Activated T-helper 1 cell treated with anti-CD3 and anti-CD28 coated beads, Interleukin-12 subunit alpha, Interleukin-12 subunit beta, Interleukin-2, Interleukin-4 antibody, amounts not matched to agents 30 ng/mL and 10 ng/mL and 1 ng/mL, durations not matched to agents 14 hours and 24 hours and 36 hours (primary cell): ENCODE measurements around the gene DEFB129. TPM values are rescaled to one million over a fixed set of nuclear protein-coding genes. Genes with fewer than 3 reads are reported as not detected.

Experiments used
- DNase-seq: peaks from one replicate; pipeline ENCODE4 v3.0.0; 2021; ENCODE audit warnings: low spot score
- H3K27ac Mint-ChIP-seq: one replicate; pipeline ENCODE4 v1.8.0; 2021; ENCODE audit warnings: mild to moderate bottlenecking, mixed read lengths
- H3K27me3 Mint-ChIP-seq: one replicate; pipeline ENCODE4 v1.8.0; 2022; ENCODE audit warnings: mild to moderate bottlenecking, moderate library complexity, mixed read lengths; ENCODE audit not compliant: insufficient read depth
- H3K36me3 Mint-ChIP-seq: one replicate; pipeline ENCODE4 v1.8.0; 2021; ENCODE audit warnings: low read depth, mixed read lengths
- H3K4me1 Mint-ChIP-seq: one replicate; pipeline ENCODE4 v1.8.0; 2021; ENCODE audit warnings: low read depth, mixed read lengths
- H3K4me3 Mint-ChIP-seq: one replicate; pipeline ENCODE4 v1.8.0; 2021; ENCODE audit warnings: mild to moderate bottlenecking, moderate library complexity, mixed read lengths
- H3K9me3 Mint-ChIP-seq: one replicate; pipeline ENCODE4 v1.8.0; 2021; ENCODE audit warnings: mixed read lengths
- intact Hi-C: fragments of 100-400 bp; cut with micrococcal nuclease; formaldehyde crosslinking; loops from one replicate; pipeline ENCODE4 v1.15.1; 2024
- total RNA-seq: library from RNA; stranded (reverse); gene quantifications from 2 replicates; pipeline ENCODE4 v1.2.3, GENCODE V29; 2022

The DEFB129 gene
- total RNA-seq, 1 donor from 2014 or later = not detected

DNA sequence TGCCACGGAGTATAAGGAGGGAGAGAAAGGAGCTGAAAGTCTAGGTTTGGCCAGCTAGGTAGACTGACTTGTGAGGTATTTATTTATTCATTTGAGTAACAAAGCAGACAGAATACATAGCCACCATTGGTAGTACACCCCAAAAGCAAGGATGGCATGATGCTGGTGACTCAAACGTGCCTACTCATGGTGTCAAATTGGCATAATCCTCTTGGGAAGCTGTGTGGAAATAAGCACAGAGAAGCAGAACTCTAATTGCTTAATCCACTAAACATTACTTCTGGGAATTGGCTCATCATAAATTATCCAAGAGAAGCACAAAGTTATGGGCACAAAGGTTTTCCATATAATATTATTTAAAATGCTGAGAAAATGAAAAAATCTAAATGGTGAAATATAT, 32.9 kb downstream of the DEFB129 start:
- intact Hi-C loops = no loop called here
- Mint-ChIP-seq H3K27me3 (peaks cover 8% of the 10 kb centered on the region), H3K36me3 (no peaks in the 10 kb centered on the region), H3K9me3 (no peaks in the 10 kb centered on the region), H3K27ac (no peak overlapping the region), H3K4me3 (no peak overlapping the region), H3K4me1 (peaks cover 15% of the 10 kb centered on the region)
- DNase-seq = no peak

DNA sequence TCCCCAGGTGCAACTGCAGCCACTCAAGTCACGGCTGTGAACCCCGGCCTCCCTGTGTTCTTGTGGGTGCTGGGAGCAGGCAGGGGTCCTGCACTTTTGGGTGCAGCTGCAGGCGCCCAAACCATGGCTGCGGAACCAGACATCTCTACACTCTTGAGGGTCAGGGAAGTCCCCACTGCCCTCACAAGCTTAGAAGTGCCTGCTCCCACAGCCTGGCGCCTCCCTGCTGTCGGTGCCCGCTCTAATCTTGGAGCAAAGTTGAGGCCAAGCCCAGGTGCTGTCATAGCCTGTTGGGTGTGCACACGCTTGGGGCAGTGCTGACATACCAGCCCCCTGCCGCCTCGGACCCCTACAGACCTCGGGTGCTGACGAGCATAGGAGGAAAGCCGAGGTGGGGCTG, 36.6 kb downstream of the DEFB129 start:
- intact Hi-C loops = no loop called here
- peaks cover 17% of the 10 kb centered on the region for H3K4me1 Mint-ChIP-seq
- no peaks in the 10 kb centered on the region for H3K36me3 Mint-ChIP-seq
- no peak overlapping the region for H3K27ac Mint-ChIP-seq
- DNase-seq = no peak
- H3K27me3 Mint-ChIP-seq = peaks cover 23% of the 10 kb centered on the region
- H3K4me3 Mint-ChIP-seq = no peak overlapping the region
- H3K9me3 Mint-ChIP-seq = no peaks in the 10 kb centered on the region

DNA sequence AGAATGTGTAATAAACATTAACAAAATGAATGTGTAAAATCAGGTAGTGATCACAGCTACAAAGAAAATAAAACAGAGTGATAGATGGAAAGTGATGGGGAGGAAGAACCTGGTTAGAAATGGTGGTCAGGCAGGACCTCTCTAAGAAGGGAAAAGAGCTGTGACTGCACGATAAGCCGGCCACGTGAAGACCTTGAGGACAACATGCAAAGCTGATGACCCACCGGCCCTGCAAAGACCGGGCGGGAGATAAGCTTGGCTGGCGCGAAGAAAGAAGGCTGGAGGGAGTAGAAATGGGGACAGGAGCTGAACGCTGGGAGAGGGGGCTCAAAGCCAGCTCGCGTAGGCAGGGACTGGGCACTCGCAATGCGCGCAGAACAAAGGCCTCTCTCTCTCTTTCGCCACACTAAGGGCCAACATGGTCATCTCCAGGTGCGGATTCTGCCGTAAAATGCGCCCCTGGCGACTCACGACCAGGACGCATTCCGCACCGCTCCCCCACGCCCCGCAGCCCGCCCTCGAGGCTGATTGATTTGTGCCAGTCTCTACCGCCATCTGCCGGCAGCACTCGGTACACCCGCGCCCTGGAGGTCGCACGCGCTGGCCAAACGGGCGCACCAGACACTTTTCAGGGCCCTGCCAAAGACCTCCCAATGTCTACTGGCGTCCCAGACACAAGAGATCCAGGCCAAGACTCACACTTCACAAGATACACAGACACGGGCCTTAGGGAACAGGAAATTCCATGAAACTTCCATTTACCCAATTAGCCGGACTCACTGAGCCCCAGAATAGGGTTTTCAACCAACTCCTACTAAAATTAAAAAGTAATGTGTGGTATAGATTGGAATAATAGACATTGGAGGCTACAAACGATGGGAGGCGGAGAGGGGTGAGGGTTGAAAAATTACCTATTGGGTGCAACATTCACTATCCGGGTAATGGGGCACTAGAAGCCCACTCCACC, 39.8 kb downstream of the DEFB129 start:
- Mint-ChIP-seq H3K27me3 (peaks cover 19% of the 10 kb centered on the region), H3K36me3 (no peaks in the 10 kb centered on the region), H3K9me3 (no peaks in the 10 kb centered on the region), H3K4me1 (peaks cover 11% of the 10 kb centered on the region), H3K4me3 (peak overlapping the region; percentile 76), H3K27ac (peak overlapping the region; percentile 68)
- intact Hi-C loops = loop anchor here (1.0 to 5.0 kb wide), 5 partner anchors 29 to 145 kb away; no protein-coding TSS in a partner anchor
- peak; percentile 78 for DNase-seq

DNA sequence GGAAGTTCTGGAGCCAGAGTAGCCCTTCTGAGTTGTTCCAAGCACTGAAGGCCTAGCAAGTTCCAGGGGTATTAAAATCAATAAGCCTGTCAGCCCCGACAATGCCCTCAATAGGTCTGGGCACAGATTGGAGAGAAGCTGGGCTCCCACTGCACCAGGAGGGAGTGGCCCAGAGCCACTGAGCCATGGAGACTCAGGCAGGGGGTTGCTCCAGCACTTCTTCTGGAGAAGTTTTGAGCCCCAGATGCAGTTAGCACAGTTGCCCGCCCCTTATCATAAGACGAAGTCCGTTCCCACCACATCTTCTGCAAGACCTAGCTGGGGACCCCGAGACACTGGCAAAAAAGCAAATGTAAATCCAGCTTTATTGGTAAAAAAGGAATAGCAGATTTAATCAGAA, 43.5 kb downstream of the DEFB129 start:
- Mint-ChIP-seq H3K36me3 (no peaks in the 10 kb centered on the region), H3K4me1 (peaks cover 11% of the 10 kb centered on the region), H3K27me3 (peaks cover 16% of the 10 kb centered on the region), H3K4me3 (no peak overlapping the region), H3K9me3 (no peaks in the 10 kb centered on the region), H3K27ac (no peak overlapping the region)
- DNase-seq = no peak
- intact Hi-C loops = no loop called here

DNA sequence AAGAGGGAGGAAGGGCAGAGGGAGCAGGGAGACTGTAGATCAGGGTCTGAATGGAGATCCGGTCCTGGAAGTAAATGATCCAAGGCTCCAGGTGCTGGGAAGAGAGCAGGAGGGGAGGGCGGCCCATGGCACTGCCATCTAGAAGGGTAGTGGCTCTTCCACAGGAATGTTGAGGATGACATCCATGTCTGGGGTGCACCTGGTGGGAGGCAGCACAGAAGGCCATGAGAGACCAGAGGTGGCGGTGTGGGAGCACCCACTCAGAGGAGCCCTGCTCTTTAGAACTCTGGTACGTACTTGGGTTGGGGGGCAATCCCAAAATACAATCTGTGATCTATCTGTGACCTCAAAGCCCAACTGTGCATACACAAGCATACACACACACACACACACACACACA, 44.0 kb downstream of the DEFB129 start:
- no peak for DNase-seq
- no peak overlapping the region for H3K27ac Mint-ChIP-seq
- H3K4me1 Mint-ChIP-seq = peaks cover 11% of the 10 kb centered on the region
- no peak overlapping the region for H3K4me3 Mint-ChIP-seq
- no peaks in the 10 kb centered on the region for H3K9me3 Mint-ChIP-seq
- H3K36me3 Mint-ChIP-seq = no peaks in the 10 kb centered on the region
- peaks cover 14% of the 10 kb centered on the region for H3K27me3 Mint-ChIP-seq
- intact Hi-C loops = no loop called here

DNA sequence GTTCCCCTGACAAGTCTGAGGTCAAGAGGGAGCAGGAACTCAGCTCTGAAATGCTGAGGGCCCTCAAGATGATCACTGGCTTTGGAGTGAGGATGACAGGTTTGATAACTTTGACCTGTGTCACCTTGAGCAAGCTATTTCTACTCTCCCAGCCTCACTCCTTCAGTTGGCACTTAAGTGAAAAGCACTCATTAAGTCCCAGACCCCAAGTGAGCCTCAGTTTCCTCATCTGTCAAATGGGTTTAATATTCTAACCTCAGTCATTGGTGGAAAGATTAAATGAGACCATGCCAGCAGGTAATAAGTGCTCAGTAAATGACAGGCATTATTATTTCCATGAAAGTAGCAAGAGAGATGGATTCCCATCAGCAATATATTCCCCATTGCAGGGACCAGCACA, 44.5 kb downstream of the DEFB129 start:
- H3K36me3 Mint-ChIP-seq = no peaks in the 10 kb centered on the region
- H3K27ac Mint-ChIP-seq = no peak overlapping the region
- intact Hi-C loops = no loop called here
- peaks cover 11% of the 10 kb centered on the region for H3K27me3 Mint-ChIP-seq
- no peaks in the 10 kb centered on the region for H3K9me3 Mint-ChIP-seq
- no peak overlapping the region for H3K4me3 Mint-ChIP-seq
- no peak for DNase-seq
- peaks cover 7% of the 10 kb centered on the region for H3K4me1 Mint-ChIP-seq

DNA sequence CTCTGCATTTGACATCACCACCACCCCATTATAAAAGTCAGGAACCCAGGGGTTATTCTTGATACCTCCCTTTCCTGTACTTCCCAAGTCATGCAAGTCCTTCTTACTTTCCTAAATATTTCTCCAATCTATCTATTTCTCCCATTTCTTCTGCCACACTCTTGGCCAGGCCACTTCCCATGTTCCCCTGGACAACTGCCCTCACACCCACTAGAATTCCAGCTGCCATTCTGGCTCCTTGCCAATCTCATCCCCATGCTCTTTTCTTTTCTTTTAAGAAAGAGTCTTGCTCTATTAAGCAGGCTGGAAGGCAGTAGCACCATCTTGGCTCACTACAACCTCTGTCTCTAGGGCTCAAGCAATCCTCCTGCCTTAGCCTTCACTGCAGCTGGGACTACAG, 45.7 kb downstream of the DEFB129 start:
- Mint-ChIP-seq H3K4me1 (no peaks in the 10 kb centered on the region), H3K4me3 (no peak overlapping the region), H3K9me3 (no peaks in the 10 kb centered on the region), H3K27me3 (peaks cover 7% of the 10 kb centered on the region), H3K27ac (no peak overlapping the region), H3K36me3 (no peaks in the 10 kb centered on the region)
- intact Hi-C loops = no loop called here
- no peak for DNase-seq

DNA sequence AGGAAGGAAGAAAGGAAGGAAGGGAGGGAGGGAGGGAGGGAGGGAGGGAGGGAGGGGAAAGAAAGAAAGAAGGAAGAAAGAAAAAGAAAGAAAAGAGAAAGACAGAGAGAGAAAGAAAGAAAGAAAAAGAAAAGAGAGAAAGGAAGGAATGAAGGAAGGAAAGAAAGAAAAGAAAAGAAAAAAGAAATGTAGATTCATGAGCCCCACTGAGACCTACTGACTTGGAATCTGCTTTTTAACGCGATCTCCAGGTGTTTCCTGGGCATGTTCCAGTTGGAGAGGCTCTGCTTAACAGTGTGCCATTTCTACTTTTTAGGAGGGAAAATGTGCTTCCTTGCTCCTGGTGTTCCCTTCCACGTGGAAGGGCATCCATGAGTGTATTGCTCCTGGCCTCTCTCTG, 46.8 kb downstream of the DEFB129 start:
- intact Hi-C loops = no loop called here
- H3K4me1 Mint-ChIP-seq = no peaks in the 10 kb centered on the region
- peaks cover 2% of the 10 kb centered on the region for H3K27me3 Mint-ChIP-seq
- no peaks in the 10 kb centered on the region for H3K9me3 Mint-ChIP-seq
- H3K4me3 Mint-ChIP-seq = no peak overlapping the region
- H3K27ac Mint-ChIP-seq = no peak overlapping the region
- no peak for DNase-seq
- peaks cover 5% of the 10 kb centered on the region for H3K36me3 Mint-ChIP-seq

DNA sequence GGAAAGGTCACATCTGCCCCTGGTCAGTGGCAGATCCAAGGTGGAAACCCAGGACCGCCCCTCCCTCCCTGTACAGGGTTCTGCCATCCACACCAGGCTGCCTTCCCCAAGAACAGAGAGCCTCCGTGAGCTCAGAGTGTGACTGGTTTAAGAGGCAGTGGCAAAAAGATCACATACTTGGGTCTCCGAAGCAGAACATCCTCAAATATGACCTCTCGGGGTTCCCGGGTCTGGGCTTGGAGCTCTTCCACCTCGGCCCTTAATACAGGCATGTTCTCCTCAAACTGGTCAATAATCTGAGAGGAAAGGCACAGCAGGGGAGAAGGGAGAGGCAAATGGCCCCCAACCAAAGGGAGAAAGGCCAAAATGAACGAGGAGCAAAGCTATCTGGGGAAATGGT, 48.7 kb downstream of the DEFB129 start:
- H3K36me3 Mint-ChIP-seq = peaks cover 5% of the 10 kb centered on the region

DNA sequence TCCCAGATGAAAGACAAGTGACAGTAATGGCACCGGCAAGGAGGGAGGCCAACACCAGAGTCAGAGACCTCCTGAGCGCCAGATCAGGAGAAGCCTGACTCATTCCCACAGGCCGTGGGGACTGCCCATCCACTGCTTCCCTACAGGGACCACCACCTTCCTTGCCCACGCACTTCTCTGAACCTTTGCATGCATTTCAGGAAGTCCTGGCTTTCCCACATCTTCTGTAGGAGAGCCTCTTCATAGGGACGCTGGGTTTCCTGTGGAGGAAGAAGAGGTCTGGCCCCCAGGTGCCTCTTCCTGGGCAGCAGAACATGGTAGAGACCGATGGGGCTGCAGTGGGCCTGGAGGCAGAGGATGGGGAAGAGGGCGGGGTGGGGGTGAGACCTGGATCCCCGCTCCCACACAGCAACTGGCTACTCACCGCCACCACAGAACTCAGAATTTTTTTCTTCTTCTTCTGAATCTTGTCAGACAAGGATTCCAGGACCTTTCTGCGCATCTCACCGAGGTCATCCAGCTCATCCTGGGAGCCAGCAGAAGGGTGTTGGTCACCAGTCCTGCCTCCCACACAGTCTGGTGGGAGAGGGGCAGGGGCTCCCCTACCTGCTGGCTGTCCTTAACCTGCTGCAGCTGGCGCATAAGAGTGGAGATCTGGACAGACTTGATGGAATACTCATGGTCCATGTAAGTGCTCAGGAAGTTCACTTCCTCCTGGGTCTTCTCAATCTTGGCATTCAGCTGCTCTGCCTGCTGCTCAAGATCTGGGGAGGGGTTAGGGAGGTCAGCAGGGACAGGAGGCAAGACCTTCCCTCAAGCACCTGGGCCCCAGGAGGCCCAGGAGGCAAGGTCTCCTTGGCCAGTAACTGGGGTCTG, 49.8 kb downstream of the DEFB129 start:
- intact Hi-C loops = no loop called here
- H3K27ac Mint-ChIP-seq = no peak overlapping the region
- no peak overlapping the region for H3K4me3 Mint-ChIP-seq
- no peaks in the 10 kb centered on the region for H3K4me1 Mint-ChIP-seq
- peaks cover 7% of the 10 kb centered on the region for H3K36me3 Mint-ChIP-seq
- DNase-seq = no peak
- no peaks in the 10 kb centered on the region for H3K9me3 Mint-ChIP-seq
- H3K27me3 Mint-ChIP-seq = peaks cover 2% of the 10 kb centered on the region

More for the DNA sequence above, 48.7 kb downstream of the DEFB129 start:
- intact Hi-C loops = no loop called here
- Mint-ChIP-seq H3K4me1 (no peaks in the 10 kb centered on the region), H3K27ac (no peak overlapping the region), H3K27me3 (peaks cover 2% of the 10 kb centered on the region), H3K9me3 (no peaks in the 10 kb centered on the region), H3K4me3 (no peak overlapping the region)
- no peak for DNase-seq

DNA sequence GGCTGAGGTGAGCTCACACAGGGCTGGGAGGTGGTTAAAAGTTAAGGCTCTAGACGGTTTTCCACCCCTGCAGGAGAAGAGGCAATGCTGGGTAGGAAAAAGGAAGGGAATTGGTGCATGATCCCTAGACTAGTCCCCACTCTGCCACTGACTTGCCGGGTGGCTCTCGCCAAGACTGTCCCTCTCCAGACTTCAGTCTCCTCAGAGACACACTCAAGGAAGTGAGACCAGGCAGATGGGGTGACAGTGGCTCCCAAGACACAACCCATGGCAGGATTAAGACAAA, 50.4 kb downstream of the DEFB129 start:
- H3K27me3 Mint-ChIP-seq = peaks cover 2% of the 10 kb centered on the region
- no peak overlapping the region for H3K4me3 Mint-ChIP-seq
- no peaks in the 10 kb centered on the region for H3K4me1 Mint-ChIP-seq
- H3K36me3 Mint-ChIP-seq = peaks cover 7% of the 10 kb centered on the region
- H3K27ac Mint-ChIP-seq = no peak overlapping the region
- no peak for DNase-seq
- H3K9me3 Mint-ChIP-seq = no peaks in the 10 kb centered on the region
- intact Hi-C loops = no loop called here

DNA sequence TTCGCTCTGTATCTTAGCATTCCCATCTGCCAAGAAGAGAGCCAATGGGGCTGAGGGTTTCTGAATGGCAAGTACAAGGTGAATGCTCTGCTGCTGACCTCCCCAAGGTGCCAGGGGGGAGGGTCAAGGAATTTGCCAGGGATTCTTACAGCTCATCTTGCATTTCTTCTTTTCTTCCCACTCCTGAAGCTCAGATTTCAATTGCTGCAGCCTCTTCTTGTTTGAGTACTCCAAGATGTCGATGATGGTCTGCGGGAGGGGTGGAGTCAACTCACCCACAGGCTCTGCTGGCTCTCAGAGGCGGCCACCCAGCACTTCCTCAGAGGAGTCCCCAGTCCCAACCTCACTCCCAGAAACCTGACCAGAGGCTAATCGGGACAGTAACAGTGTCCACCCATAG, 51.1 kb downstream of the DEFB129 start:
- Mint-ChIP-seq H3K4me1 (no peaks in the 10 kb centered on the region), H3K36me3 (peaks cover 7% of the 10 kb centered on the region), H3K27ac (no peak overlapping the region), H3K27me3 (peaks cover 1% of the 10 kb centered on the region), H3K9me3 (no peaks in the 10 kb centered on the region), H3K4me3 (no peak overlapping the region)
- intact Hi-C loops = no loop called here
- DNase-seq = no peak
